ENCODE data around the gene KDM6A. TPM values are rescaled to one million over a fixed set of nuclear protein-coding genes. Genes with fewer than 3 reads are reported as not detected.

The KDM6A gene
- polyA plus RNA-seq, 5 donors, result 49.6 to 69.8 (median 51.1) TPM

Other genes with a start within 250 kb of the KDM6A start
- not detected for gene DUSP21, start 29.2 kb upstream of the KDM6A start, polyA plus RNA-seq (ENCODE audit: insufficient read depth in 1 of 5, insufficient read length in 5 of 5, low replicate concordance in 1 of 5)